Measurements from ENCODE around the gene TFAP2A.

Gene TFAP2A

DNA sequence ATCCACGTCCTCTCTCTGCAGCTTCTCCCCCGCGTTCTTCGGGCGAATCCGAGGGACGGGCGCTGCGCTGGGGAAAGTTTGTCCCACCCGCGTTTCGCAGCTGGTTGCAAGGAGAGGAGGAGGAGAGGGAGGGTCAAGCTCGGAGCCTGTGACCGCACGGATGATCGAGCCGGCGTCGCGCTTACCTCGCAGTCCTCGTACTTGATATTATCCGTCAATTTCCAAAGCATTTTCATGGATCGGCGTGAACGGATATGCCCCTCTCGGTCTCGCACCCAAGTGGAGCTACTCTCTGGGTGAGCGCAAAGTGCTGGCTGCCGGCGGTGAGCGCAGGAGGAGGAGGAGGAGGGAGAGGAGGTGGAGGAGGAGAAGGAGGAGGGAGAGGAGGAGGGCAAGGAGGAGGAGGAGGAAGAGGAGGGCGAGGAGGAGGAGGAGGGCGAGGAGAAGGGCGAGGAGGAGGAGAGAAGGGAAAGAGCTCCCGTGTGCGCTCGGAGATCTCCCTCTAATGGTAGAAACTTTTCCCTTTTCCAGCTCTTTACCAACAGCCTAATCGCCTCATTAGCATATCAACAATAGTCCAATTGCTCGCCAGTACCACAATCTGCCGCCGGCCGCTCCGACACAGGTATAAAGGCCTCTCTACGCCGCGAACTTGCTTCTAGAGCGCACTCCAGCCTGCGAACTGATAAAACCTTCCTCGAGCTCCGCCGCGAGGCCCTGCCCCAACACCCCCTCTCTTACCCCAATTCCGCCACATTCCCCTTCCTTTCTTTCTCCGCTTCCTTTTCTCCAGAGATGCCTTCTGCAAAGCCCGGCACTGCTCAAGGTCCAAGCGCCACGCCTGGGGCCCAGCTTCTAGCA lies at the start of gene TFAP2A:
Gene TFAP2A, minus strand, starts transcription at position 319 of the 861 bp plus-strand sequence. Its CDS starts 83 bp downstream, at position 236.
- no peak for DNase-seq

DNA sequence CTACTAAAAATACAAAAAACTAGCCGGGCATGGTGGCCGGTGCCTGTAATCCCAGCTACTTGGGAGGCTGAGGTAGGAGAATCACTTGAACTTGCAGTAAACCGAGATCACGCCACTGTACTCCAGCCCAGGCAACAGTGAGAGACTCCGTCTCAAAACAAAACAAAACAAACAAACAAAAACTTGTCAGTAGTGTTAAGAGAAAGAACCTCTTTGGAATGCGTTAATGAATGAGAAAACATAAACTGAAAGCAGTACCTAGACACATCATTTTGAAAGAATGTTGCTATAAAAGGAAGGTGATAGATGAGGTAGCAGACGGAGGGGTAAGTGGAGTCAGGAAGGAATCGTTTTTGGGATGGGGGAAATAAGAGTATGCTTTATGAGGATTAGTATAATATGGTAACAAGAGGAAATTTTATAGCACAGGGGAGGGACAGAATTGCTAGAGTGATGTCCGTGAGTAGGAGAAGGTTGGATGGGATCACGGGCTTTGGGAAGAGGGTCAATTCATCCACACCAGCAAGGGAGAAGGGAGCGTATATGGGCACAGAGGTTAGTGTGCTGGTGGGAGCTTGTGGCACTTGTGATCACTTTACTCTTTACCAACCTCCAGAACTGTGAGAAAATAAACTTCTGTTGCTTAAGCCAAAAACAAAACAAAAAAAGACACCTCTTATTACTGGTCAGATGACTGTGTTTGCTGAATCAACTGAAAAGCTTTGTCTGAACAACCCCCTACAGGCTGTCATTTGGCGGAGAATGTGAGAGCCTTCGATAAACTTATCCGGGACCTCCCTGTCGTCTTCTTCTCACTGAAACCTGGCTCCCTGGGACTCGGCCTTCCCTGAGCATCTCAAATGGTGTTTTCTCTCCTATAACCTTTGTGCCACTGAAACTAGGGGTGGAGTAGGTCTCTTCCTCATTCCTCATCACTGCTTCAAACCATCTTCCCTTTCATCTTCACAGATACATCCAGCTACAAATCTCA lies 48.9 kb upstream of the TFAP2A start:
- DNase-seq = no peak

DNA sequence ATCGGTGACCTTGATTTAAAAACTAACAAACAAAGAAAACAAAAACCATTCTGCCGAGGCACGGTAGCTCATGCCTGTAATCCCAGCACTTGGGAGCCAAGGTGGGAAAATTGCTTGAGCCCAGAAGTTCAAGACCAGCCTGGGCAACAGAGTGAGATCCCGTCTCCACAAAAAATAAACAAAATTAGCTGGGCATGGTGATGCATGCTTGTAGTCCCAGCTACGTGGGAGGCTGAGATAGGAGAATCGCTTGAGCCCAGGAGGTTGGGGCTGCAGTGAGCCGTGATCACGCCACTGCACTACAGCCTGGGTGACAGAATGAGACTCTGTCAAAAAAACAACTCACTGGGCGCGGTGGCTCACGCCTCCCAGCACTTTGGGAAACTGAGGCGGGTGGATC lies 48.2 kb upstream of the TFAP2A start:
- no peak for DNase-seq

DNA sequence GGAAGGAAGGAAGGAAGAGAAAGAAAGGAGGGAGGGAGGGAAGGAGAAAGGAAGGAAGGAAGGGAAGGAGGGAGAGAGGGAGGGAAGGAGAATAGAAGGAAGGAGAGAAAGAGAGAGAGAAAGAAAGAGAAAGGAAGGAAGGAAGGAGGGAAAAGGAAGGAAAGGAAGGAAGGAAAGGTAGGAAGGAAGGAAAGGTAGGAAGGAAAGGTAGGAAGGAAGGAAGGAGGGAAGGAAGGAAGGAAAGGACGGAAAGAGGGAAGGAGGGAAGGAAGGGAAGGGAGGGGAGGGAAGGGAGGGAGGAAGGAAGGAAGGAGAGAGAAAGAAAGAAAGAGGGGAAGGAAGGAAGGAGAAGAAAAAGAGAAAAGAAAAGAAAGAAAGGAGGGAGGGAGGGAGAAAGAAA lies 47.0 kb upstream of the TFAP2A start:
- no peak for DNase-seq

DNA sequence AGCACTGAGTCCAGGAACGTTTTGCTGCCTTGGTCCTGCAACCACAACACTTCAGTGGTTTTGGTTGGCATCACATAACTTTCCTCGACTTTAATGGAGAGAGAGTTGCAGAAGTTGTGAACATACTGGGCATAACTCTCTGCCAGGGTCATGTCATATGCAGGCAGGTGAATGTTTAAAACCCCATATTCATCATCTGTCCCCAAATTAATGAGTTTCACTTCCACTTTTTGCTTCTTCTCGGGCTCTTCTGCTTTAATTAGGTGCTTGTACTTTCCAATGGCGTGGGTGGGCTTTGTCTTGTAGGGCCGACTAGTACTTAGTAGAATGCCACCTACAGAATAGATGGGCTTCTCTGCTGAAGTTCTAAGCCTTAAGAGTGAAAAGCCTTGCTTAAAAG lies 45.2 kb upstream of the TFAP2A start:
- DNase-seq = no peak

DNA sequence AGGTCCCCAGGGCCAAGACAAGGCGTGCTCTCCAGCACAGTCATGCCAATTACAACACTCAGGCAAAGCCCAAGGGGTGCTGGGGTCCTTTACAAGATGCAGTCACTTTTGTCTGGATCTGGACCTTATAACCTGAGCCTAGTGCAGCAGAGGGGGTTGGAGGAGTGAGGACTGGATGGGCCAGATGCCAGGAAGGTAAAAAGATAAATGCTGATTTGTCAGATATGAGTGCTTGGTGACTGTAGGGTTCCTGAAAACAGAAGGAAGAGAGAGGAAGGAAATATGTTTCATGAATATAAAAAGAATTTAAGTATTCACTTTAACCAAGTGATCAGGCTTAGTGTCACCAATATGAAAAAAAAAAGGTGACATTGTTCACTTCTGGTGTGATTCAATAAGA lies 43.4 kb upstream of the TFAP2A start:
- no peak for DNase-seq

DNA sequence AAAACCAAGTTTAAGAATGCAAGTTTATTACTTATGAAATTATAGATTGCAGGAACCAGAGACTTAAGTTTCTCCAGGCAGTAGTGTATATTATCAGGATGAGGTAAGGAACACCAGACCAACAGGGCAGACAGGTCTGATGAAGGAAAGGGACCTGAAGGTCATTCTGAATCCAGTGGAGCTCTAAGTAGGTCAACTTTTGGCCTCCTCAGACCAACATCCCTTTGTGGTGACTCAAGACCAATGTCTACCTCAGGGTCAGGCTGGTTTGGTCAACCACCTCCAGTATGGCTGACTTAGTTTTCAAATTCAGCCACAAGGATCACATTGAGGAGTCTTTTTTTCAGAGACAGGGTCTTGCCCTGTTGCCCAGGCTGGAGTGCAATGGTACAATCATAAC lies 38.7 kb upstream of the TFAP2A start:
- no peak for DNase-seq

DNA sequence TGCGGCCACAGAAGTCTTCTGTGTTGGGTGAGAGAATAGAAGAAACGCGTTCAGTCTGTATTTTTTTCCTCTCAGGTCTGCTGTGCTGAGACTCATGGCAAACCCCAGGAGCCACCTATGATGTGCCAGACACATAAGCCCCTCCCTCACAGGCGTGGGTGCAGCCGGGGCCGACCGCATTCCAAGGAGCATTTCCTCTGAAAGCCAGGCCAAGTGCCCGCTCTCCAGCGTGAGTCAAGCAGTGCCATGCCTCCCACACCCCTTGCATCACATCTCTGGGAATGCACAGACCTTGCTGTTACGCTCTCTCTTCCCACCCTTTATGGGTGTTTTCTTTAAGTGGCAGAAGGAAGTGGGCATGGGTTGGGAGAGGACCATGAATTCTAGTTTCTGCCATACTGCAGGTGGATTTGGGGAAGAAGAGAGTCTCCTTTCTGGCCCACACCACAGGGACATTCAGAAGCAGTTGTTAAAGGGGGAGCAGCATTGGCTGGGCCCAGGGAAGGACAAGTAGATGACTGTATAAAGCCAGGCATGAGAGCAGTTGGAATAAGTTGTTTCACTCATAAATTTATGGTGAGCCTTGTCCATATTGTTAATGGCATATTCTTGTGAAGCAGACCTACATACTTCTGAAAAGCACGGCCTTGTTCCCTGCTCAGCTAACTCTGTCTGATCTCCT lies 37.1 kb upstream of the TFAP2A start:
- no peak for DNase-seq

DNA sequence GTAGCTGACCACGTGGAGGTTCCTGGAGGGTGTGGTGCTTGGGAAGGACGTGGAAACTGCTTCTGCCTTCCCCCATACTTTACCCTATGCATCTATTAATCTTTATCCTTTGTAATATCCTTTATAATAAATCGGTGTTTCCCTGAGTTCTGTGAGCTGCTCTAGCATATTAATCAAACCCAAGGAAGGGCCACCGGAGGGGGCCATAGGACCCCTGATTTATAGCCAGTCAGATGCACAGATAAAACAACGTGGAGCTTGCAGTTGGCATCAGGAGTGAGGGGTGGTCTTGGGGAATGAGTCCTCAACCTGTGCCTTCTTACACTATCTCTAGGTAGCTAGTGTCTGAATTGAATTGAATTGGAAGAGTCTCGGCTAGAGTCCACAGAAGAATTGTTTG lies 36.5 kb upstream of the TFAP2A start:
- no peak for DNase-seq

DNA sequence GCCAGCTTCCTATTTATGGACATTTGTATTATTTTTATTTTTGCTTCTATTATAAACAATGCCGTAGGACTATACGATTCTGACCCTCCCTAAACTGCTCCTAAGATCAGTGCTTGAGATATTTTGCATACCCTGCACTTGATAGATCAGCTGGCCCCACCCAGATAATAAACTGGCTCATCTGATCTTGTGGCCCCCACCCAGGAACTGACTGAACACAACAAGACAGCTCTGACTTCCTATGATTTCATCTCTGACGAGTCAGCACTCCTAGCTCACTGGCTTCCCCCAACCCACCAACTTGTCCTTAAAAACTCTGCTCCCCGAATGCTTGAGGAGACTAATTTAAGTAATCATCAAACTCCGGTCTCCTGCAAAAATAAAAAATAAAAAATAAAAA lies 34.9 kb upstream of the TFAP2A start:
- no peak for DNase-seq

DNA sequence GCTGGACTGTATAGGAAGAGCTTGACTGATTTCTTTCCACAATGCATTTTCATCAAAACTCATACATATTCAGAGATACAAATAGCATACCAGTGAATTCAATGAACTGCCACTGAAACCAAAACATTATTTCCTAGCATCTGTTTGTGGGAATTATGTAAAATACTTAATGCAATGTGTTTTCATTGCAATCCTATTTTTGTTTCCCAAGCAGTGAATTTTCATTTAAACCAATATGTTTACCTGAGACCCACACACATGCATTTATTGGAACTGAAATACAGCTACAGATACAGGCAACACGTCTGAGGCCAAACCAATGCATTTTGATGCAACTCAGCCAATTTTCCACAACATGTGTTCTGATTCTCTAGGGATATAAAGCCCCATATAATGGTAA lies 33.2 kb upstream of the TFAP2A start:
- DNase-seq = no peak

DNA sequence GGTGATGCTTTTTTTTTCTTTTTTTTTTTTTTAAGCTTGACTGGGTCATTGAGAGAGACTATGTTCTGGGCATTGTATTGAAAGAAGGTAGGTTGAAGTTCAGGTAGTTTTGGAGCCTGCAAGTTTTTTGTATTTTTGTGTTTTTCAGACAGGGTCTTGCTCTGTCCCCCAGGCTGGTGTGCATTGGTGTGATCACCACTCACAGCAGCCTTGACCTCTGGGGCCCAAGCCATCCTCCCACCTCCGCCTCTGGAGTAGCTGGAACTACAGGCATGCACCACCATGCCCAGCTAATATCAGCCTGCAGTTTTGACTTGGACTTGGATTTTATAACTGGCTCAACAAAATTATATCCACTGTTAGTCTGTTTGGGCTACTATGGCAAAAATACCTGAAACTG lies 31.7 kb upstream of the TFAP2A start:
- no peak for DNase-seq

DNA sequence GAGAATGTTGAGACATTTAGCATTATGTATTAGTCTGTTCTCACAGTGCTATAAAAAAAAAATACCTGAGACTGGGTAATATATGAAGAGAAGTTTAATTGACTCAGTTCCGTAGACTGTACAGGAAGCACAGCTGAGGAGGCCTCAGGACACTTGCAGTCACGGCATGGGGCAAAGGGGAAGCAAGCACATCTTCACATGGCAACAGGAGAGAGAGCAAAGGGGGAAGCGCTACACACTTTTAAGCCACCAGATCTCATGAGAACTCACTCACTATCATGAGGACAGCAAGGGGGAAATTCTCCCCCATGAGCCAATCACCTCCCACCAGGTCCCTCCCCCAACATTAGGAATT lies 26.8 kb upstream of the TFAP2A start:
- no peak for DNase-seq

DNA sequence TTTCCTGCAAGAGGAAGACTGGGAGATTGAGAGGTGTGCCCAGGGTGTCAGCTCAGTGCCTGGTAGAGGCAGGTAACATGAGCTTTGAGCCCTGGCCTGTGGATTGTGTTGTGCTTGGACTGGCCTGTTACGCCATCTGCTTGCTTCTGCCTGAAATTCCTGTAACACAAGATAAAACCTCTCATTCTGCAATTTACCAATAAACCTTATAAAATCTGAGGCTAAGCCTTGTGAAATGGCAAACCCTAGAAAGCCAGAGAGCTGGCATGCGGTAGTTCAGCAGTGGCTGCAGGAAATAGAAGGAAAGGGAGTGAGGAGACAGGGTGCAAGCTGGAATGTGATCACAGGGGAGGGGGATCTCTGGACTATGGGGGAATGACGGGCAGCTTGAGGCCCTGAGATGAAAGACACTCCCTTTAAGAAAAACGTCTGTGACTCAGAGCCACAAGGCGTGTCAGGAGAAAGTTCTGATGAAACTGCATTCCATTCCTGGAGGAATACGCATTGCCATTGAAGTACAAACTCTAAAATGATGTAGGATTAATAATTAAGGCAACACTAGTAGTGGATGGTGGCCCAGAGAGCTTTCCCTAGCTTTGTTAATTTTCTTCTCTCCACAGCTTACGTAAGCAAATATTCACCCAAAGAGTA lies 26.3 kb upstream of the TFAP2A start:
- no peak for DNase-seq

DNA sequence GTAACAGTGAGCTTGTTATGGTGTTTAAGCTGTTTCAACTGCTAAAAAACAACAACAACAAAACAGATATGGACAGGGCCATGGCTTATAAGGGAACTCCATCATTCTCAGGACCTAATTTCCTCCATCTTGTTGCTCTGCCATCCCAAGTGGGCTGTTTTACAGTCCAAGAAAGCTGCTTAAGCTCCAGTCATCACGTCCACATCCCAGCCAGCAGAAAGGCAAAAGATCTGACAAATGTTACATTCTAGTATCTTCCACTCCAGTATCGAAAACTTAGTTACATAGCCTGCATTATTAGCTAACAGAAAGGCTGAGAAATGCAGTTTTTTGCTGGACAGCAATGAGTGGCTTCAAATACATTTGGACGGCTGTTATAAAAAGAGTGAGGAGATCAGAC lies 23.0 kb upstream of the TFAP2A start:
- no peak for DNase-seq

DNA sequence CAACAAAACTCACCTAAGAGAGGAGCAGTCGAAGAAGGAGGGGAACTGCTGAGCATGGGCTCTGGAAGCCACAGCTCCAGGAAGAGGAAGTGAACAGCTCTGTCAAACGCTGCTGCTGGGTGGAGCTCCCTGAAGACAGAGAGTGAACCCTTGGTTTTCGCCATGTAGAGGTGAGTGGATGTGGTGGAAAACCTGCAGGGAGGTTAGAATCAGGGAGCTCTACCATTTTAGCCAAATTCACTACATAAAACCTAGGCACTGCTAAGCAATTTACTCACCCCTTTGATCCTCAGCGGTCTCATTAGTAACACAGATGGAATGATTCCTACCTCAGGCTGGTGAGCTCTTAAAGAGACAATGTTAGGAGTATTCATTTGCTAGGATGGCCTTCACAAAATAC lies 19.4 kb upstream of the TFAP2A start:
- DNase-seq = no peak

DNA sequence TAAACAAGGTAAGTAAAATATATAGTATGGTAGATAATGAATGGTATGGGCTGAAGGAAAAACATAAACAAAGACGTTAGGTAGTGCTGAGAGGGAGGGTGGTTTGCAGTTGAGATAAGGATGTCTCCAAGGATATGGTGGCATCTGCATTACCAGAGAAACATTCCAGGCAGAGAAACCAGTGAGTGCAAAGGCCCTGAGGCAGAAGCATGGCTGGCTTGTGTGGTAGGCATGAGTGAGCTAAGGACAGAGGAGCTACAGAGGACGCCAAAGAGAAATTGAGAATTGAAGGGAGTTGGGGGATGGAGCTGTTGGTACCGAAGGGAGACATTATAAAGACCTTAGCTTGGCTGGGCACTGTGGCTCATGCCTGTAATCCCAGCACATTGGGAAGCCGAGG lies 18.4 kb upstream of the TFAP2A start:
- no peak for DNase-seq

DNA sequence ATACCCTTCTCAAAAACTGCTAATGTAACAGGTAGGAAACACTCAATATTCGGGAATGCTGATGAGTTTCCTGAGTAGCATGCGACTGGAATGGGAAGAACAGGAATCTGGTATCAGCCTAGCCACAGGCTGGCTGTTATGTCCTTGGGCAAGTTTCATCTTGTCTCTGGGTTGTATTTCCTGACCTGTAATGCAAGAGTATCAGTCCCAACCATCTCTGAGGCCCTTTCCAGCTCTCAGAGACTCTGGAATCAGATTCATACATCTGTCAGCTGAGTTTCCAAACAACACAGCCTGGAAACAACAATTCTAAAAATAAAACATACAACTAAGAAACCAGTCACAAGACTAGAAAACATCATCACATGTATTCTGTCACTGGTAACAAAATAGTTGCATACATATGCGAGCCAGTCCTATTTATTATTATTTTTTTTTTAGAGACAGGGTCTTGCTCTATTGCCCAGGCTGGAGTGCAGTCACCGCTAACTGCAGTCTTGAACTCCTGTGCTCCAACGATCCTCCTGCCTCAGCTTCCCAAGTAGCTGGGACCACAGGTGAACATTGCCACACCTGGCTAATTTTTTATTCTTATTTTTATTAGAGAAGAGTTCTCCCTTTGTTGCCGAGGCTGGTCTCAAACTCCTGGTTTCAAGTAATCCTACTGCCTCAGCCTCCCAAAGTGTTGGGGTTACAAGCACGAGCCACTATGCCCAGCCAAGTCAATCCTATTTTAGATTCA lies 16.7 kb upstream of the TFAP2A start:
- DNase-seq = no peak

DNA sequence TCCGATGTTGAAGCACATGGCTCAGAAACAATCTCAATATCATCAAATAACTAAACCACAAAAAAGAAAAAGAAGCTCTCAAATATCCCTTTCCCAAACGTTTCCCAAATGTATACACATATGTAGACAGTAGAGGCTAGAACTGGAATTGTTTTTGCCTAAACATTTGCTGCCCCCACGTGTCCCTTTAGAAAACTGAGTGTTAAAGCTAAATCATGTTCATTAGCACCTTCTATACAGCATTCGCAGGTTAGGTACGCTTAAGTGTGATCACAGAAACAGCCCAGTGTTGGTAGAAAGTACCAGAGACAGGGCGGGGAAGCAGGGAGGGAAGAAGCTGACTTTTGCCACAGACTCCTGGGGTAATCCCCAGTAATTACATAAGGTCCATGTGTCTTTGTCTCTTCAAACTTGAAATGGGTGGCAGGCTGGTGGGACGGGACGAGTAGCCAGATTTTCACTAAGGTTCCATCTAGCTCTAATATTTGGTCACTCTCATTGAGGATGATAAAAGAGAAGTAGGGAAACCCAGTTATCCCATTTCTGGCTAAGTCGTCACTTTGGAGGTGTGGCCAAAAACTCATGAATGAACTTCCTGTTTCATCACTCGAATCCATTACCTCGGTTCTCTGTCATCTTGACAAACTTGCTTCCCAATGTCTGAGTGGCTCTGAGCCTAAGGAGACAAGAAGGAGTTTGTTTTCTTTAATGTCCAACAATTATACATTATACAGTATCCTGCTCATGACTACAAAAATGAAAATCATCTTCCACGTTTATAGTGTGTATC lies 15.0 kb upstream of the TFAP2A start:
- no peak for DNase-seq

DNA sequence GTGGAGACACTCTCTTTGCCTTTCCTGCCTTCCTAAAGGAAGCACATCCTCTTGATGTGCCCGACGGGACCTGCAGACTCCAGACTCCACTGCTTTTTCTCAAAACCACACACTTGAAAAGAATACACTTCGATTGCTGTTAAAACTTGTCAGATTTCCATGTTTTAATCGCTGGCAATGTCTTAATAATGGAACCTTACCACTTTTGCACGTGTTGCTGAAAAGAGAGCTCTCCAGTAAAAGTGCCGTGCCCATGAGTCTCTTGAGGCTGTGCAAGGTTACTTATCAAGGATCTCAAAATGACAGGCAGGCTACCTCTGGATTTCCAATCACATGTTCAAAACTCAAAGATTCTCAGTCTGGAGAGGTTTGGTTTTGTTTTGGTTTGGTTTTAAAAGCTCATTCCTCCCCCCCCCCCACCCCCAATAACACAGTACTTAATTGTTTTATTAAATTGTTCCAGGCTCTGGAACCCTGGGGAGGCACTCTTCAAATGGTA lies 12.0 kb upstream of the TFAP2A start:
- no peak for DNase-seq

Measured in CD4-positive, alpha-beta T cell treated with Interleukin-1 beta for 1 hour (primary cell).